Osteoblast (primary cell): ENCODE results near the gene SYT9. TPM values are rescaled to one million over a fixed set of nuclear protein-coding genes. Genes with fewer than 3 reads are reported as not detected.

Source experiments
- DNase-seq: peaks from one replicate; pipeline ENCODE4 v3.0.0; 2011; ENCODE audit warnings: low spot score, mixed read lengths; ENCODE audit not compliant: insufficient read length; ENCODE audit errors: missing footprints
- H2AFZ ChIP-seq: 2 replicates; pipeline ENCODE4 v1.6.0; 2011; ENCODE audit warnings: mild to moderate bottlenecking, low read length
- H3K27ac ChIP-seq: 2 replicates; pipeline ENCODE4 v1.5.1; 2011; ENCODE audit warnings: mild to moderate bottlenecking, low read depth, low read length, moderate library complexity
- H3K27me3 ChIP-seq: 2 replicates; pipeline ENCODE4 v1.6.0; 2012; ENCODE audit warnings: mild to moderate bottlenecking, control low read depth, inconsistent platforms, low read length, moderate library complexity; ENCODE audit not compliant: insufficient read depth
- H3K36me3 ChIP-seq: 2 replicates; pipeline ENCODE4 v1.5.1; 2011; ENCODE audit warnings: mild to moderate bottlenecking, low read length, control low read depth, moderate library complexity; ENCODE audit not compliant: insufficient read depth
- H3K4me1 ChIP-seq: 2 replicates; pipeline ENCODE4 v1.5.1; 2011; ENCODE audit warnings: mild to moderate bottlenecking, low read length, control low read depth, moderate library complexity; ENCODE audit not compliant: insufficient read depth
- H3K4me2 ChIP-seq: 2 replicates; pipeline ENCODE4 v1.6.0; 2011; ENCODE audit warnings: mild to moderate bottlenecking, low read length; ENCODE audit not compliant: insufficient read depth
- H3K4me3 ChIP-seq: fragments of 200-600 bp; sonication (generic); 3 replicates; pipeline ENCODE4 v1.5.1; 2012; ENCODE audit warnings: mild to moderate bottlenecking, low read length, inconsistent platforms; ENCODE audit not compliant: insufficient read depth
- H3K79me2 ChIP-seq: 2 replicates; pipeline ENCODE4 v1.6.0; 2012; ENCODE audit warnings: mild to moderate bottlenecking, low read length, control low read depth, inconsistent platforms; ENCODE audit not compliant: insufficient read depth
- H3K9me3 ChIP-seq: 2 replicates; pipeline ENCODE4 v1.5.1; 2011; ENCODE audit warnings: low read depth, low read length, control low read depth
- H4K20me1 ChIP-seq: 2 replicates; pipeline ENCODE4 v1.6.0; 2012; ENCODE audit warnings: mild to moderate bottlenecking, low read length, control low read depth; ENCODE audit not compliant: insufficient read depth
- total RNA-seq: library from RNA; depleted of rRNA; stranded (reverse); fragments of >200 nt; gene quantifications from 2 replicates; pipeline ENCODE4 v1.2.3, GENCODE V29; 2012
- TF ChIP-seq, protein P1 (sequence below): IDR thresholded peaks from 2 replicates; pipeline ENCODE4 v1.5.1; 2011; ENCODE audit warnings: mild to moderate bottlenecking, low read depth, low read length, moderate library complexity; ENCODE audit errors: extremely low read depth

Gene SYT9
- total RNA-seq, 1 donor, result not detected

DNA sequence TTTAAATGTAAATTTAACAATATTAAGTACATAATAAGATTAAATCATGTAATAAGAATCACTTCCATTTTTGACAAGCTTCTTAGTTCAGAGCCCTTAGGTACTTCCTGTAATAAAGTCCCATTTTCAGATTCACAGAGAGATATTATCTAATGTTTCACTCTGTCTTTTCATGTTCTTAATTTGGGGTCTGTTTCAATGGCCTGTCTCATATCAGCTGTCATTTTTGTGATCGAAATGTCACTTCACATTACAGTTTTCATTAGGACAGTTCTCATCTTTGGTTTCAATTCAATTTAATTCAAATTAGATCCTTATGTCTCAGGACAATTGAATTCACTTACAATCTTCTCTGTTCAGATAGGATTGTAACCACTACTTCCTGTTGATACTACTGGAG lies 211.0 kb downstream of the SYT9 start:
- Histone ChIP-seq H4K20me1 (no peaks in the 10 kb centered on the region), H3K4me1 (no peaks in the 10 kb centered on the region), H3K36me3 (no peaks in the 10 kb centered on the region), H3K4me2 (no peak overlapping the region), H3K79me2 (no peaks in the 10 kb centered on the region), H3K27ac (no peak overlapping the region), H2AFZ (no peak overlapping the region), H3K9me3 (no peaks in the 10 kb centered on the region), H3K4me3 (no peak overlapping the region), H3K27me3 (no peaks in the 10 kb centered on the region)
- no peak for DNase-seq
- TF ChIP-seq, protein P1, sequence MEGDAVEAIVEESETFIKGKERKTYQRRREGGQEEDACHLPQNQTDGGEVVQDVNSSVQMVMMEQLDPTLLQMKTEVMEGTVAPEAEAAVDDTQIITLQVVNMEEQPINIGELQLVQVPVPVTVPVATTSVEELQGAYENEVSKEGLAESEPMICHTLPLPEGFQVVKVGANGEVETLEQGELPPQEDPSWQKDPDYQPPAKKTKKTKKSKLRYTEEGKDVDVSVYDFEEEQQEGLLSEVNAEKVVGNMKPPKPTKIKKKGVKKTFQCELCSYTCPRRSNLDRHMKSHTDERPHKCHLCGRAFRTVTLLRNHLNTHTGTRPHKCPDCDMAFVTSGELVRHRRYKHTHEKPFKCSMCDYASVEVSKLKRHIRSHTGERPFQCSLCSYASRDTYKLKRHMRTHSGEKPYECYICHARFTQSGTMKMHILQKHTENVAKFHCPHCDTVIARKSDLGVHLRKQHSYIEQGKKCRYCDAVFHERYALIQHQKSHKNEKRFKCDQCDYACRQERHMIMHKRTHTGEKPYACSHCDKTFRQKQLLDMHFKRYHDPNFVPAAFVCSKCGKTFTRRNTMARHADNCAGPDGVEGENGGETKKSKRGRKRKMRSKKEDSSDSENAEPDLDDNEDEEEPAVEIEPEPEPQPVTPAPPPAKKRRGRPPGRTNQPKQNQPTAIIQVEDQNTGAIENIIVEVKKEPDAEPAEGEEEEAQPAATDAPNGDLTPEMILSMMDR, result no peak

DNA sequence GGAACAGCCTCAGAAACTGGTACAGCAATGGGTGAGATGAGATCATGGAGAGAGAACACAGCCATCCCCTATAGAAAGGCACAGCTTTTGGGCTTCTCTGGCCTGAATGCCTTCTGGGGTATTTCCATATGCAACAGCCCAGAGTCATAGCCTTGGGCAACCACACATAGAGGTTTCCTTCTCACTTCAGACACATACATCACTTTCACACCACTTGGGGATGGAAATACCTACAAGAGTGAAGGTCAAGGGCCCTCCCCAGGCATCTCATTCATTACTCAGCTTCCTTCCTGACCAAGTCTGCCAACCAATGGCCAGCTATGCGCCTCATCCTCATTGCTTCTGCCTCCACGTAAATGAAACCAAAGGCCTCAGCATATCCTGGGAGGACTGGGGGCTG lies 215.9 kb downstream of the SYT9 start:
- H3K4me1 ChIP-seq, result no peaks in the 10 kb centered on the region
- H3K27me3 ChIP-seq, result no peaks in the 10 kb centered on the region
- H2AFZ ChIP-seq, result no peak overlapping the region
- H3K36me3 ChIP-seq, result no peaks in the 10 kb centered on the region
- H3K27ac ChIP-seq, result no peak overlapping the region
- H3K4me3 ChIP-seq, result no peak overlapping the region
- no peaks in the 10 kb centered on the region for H4K20me1 ChIP-seq
- TF ChIP-seq, protein P1, result no peak
- no peak overlapping the region for H3K4me2 ChIP-seq
- no peak for DNase-seq
- no peaks in the 10 kb centered on the region for H3K79me2 ChIP-seq
- no peaks in the 10 kb centered on the region for H3K9me3 ChIP-seq

DNA sequence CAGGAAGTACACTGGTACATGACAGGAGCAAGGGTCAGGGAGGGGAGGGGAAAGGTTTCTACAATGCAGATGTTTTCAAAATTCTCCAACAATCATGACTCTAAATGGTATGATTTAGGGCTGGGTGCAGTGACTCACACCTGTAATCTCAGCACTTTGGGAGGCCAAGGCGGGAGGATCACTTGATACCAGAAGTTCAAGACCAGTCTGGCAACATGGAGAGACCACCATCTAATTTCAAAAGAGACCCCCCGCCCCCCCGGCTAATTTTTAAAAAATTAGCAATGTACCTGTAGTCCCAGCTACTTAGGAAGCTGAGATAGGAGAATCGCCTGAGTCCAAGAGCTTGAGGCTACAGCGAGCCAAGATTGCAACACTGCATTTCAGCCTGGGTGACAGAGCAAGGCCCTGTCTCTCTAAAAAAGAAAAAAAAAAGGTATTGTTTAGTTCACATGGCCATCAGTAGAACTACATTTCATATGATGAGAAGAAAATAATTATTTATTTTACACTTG lies 217.7 kb downstream of the SYT9 start:
- no peaks in the 10 kb centered on the region for H3K9me3 ChIP-seq
- H3K4me1 ChIP-seq, result no peaks in the 10 kb centered on the region
- H3K4me3 ChIP-seq, result no peak overlapping the region
- H3K27ac ChIP-seq, result no peak overlapping the region
- H2AFZ ChIP-seq, result no peak overlapping the region
- no peak overlapping the region for H3K4me2 ChIP-seq
- H3K79me2 ChIP-seq, result no peaks in the 10 kb centered on the region
- no peak for DNase-seq
- TF ChIP-seq, protein P1, result no peak
- H4K20me1 ChIP-seq, result no peaks in the 10 kb centered on the region
- H3K27me3 ChIP-seq, result no peaks in the 10 kb centered on the region
- no peaks in the 10 kb centered on the region for H3K36me3 ChIP-seq

DNA sequence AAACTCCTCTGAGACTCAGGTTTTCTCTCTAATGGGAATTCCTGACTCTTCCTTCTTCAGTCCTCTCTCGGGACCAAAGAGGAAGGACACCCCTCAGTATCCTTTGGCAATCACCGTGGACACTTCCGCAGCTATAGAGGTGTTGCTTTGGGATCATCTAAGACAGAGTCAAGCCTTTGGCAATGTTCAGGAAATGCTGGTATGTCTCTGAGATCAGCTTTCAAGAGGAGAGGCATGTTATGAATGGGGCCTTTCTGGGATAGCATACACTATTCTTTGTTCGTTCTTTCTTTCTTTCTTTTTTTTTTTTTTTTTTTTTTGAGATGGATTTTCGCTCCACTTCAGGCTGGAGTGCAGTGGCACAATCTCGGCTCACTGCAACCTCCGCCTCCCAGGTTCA lies 219.4 kb downstream of the SYT9 start:
- no peaks in the 10 kb centered on the region for H3K27me3 ChIP-seq
- DNase-seq, result no peak
- TF ChIP-seq, protein P1, result no peak

More for the DNA sequence above, 219.4 kb downstream of the SYT9 start:
- H3K9me3 ChIP-seq, result no peaks in the 10 kb centered on the region
- H3K27ac ChIP-seq, result no peak overlapping the region
- H3K79me2 ChIP-seq, result no peaks in the 10 kb centered on the region
- no peak overlapping the region for H3K4me2 ChIP-seq
- H3K36me3 ChIP-seq, result no peaks in the 10 kb centered on the region
- no peak overlapping the region for H3K4me3 ChIP-seq
- no peaks in the 10 kb centered on the region for H3K4me1 ChIP-seq
- H2AFZ ChIP-seq, result no peak overlapping the region
- no peaks in the 10 kb centered on the region for H4K20me1 ChIP-seq
